SW 1271 (cell line): ENCODE data around the gene CLRN3.

Experiments used
- DNase-seq, 2 experiments: peaks; one replicate each; lab custom pipeline; 2025; lab: John Stamatoyannopoulos, UW

The CLRN3 gene

GRCh38 chr10:127892743-127893142 is at the start of gene CLRN3:
Gene CLRN3 (minus strand): TSS chr10:127892941. CDS start chr10:127892784, 157 bp downstream.
- DNase-seq: no peak

DNA sequence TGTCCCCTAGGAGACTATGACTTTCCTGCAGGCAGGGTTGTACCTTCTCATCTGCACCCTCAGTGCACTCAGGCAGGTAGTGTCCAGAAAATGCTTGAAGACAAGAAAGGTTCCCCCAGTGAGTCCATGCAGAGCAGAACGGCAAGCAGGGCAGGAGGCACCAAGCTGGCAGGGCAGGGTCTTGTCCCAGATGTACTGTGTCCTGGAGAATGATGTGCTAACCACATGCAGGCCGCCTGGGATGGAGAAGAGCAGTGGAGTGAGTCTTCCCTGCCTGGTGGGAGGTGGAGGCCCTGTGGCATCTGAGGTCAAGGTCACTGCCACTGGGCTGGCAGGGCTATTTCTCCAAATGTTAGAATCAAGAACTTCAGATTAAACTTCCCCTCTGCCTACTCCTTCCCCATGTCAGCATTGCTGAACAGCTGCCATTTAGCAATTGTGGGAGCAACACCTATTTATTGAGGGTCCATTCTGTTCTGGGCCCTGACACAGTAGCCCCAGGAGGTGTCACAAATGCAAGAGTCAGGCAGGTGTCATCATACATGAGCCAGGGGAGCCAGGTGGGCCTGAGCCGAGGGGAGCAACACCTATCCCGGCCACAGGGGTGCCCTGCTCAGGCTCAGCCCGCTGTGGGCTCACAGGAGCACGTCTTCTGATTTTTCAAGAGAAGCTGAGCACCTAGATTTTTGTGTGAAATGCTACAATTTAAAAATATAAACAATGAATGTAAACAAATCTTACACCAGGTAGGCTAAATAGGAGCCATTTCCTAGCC is 48.3 kb upstream of the CLRN3 start:
- no peak for DNase-seq

- no peak for DNase-seq
Observed at GRCh38 chr10:127939786-127940330, 47.1 kb upstream of the CLRN3 start.

DNA sequence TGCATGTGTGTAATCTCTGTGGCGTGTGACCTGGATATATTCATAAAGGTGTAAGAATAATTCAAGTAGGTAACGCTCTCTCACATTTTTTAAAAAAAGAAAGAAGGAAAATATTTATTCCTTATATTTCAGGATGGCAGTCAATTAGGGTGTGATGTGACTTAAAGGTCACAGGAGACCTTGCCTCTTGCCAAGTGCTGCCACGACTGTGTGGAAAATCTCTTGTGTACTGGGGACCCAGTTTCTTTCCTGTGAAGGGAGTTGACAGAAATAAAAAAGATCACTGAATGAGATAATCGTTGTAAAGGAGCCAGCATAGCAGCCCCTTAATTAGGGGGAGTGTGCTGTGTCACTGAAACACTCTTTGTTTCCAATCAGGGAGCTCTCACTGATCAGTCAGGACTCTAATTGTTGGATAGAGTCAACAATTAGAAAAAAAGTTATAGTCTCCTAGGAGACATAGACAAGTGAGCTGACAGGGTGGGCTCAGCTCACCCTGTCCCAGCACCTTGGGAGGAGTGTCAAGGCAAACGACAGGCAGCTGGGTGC is 45.2 kb upstream of the CLRN3 start:
- no peak for DNase-seq

- DNase-seq: no peak
Observed at GRCh38 chr10:127937069-127937468, 44.3 kb upstream of the CLRN3 start.

DNA sequence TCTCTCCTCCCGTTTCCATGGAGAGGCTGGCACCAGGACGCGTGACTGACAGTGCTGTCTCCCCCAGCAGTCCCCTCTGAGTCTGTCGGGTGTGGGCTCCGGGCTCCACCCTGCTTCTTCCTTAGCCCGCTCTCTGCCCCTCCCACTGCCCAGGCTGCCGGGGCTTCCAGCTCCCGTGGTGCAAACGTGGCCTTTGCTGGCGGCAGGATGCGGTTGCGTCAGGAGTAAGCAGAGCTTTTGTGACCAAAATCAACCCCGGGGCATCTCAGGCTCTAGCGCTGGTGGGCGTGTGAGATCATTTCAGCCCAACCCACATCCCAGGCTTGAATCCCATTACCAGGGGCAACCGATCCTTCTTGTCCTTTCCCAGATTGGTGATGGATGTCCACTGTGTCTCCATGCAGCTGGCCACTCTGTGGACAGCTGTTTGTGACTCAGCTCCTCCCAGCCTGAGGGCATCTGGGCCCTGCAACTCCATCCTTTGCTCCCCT is 42.4 kb upstream of the CLRN3 start:
- DNase-seq: no peak

DNA sequence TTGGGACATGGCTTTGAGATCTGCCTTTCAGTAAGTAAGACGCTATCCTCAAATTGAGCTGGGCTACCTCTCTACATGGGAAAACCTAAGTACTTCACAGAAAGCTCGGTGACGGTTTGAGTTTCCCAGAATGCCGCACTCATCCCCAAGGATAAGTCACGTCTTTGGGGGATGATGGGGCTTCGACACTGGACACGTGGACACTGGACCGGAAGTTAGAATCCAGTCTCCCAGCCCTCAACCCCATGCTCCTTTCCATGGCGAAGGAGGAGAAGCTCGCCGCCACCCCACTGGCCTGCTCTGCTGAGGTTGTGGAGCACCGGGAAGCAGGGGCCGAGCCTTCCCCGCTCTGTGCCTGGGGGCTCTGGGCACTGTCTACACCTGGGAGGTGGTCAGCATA is 41.6 kb upstream of the CLRN3 start:
- DNase-seq: no peak

DNA sequence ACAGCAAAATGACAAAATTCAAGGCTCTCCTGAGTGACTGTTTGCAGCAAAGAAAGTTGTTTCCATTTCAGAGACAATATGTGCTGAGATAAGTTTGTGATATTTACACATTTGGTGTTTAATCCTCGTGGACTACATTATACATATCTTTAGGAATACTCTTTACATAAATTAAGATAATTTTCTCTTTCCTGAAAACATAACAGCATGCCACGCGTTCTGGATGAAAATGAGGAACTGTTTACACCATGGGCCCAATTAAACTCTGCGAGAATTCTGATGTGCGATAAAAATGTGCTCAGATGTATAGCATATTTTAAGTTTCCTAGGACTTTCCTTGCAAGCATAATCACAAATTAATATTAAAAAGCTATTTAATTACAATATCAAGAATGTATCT is 40.5 kb upstream of the CLRN3 start:
- no peak for DNase-seq

- no peak for DNase-seq
Observed at GRCh38 chr10:127932521-127933270, 40.0 kb upstream of the CLRN3 start.

- no peak for DNase-seq
Observed at GRCh38 chr10:127928021-127928806, 35.5 kb upstream of the CLRN3 start.

GRCh38 chr10:127926455-127926854 is 33.7 kb upstream of the CLRN3 start:
- DNase-seq: no peak

DNA sequence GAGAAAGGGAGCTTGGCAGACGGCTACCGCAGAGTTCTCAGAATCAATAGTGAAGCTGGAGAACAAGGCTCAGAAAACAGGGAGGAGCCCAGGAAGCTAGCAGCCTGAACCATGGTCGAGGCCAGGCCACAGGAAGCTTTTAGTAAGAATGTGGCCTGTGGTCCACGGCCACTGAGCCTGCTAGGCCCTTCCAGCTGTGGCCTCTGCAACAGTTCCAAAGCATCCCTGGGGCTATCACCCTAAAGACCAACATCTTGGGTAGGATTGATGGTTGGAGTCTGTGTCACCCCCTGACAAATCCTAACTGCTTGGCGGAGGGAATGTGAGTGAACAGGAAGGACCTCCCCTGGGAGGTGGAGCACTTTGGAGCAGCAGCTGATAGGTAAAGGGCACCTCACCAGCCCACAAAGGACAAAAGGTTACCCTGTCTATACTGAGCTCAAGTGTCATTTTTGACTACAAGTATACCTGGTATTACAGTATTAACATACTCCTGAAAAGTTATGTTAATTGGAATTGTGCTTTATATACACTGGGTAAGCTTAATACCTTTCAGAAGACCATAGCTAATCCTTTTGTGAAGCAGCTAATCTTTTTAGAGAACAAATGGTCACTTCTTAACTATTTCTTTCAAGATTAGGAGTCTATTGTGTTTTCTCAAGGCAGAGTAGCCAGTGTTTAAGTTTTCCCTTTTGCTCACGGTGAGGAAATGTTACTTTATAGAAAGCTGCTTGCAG is 32.9 kb upstream of the CLRN3 start:
- DNase-seq: no peak

GRCh38 chr10:127923646-127924045 is 30.9 kb upstream of the CLRN3 start:
- DNase-seq: no peak

DNA sequence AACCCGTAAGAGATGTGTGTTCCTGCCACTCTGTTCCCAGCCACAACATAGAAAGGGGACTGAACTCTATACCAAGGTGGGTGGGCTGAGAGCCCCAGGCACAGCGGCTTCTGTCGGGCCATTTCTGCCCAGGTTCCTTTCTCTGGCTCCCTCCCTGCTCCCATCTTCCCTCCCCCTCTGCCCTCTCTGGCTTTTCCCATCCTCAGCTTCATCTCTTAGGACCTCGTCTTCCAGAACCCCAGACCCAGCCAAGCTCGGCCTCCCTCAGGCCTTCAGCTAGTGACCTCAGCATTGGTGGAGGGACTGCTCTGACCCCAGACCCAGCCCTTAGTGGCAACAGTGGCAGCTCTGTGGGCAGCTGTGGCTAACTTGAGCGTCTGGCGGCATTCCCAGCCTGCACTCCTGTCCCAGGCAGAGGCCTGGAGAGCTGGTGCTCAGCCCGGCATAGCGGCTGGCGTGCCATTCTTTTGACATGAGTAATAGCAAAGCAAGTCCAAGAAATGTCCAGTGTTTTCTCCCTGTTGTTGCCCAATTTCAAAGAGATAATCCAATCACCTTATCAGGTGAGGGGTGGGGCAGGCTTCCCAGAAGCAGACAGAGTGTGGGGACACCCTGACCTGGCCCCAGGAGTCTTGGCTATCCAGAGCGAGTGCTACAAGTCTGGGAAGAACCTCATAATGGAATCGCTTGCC is 30.1 kb upstream of the CLRN3 start:
- DNase-seq: peak in 1 of 2 experiments; percentile 71

DNA sequence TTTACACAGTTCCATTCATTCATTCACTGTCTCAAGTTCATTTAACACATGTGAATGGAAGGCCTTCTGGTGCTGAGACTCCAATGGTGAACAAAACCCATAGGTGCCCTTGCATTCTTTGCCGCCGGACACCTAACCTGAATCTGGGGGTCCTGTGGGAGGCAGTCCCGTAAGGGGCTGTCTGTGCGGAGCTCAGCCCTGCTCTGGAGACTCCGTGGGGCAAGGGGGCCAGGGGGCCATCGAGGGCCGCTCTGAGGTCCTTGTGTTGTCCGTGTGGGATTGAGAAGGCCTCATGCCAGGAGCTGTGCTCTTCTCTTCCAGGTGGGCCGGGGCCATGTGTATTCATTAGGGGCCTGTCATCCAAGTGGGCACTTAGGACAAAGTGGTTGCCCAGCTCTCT is 29.5 kb upstream of the CLRN3 start:
- no peak for DNase-seq

- no peak for DNase-seq
Observed at GRCh38 chr10:127921753-127922145, 29.0 kb upstream of the CLRN3 start.

DNA sequence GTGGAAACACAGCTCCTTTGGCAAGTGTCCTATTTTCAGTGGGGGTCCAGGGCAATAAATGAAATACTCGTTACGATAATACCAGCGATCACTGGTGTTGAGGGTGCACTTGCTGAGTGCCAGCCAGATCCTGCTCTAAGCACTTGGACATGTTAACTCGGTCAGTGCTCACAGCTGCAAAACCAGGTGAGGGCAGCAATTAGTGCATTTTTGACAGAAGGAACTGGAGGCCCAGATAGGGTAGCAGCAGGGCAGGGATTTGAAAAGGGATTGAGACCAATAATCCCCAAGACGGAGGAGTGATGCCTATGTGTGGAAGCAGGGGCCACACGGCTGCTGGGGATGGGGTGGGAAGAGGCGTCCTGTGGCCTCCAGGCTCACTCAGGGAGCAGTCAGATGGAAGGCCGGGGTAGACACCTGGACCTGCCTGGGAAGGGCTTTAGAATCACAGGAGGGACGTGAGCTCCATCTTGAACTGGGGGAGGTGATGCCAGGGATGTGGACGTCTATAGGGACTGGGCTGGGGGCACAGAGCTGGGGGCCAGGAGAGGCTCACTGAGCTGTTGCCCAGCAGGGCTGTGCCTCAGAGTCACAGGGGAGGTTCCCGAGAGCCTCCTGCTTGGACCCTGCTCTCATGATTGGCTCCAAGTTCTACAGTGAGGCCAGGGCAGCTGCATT is 28.5 kb upstream of the CLRN3 start:
- DNase-seq: no peak

- no peak for DNase-seq
Observed at GRCh38 chr10:127920306-127921074, 27.7 kb upstream of the CLRN3 start.
